Ramos (cell line): ENCODE results near the gene UGT1A10.
"Not testable (repeated sequence)": the region's sequence is repeated elsewhere in the genome, so short reads cannot be mapped to it uniquely, and the experiment has no call there.

Source experiments
- in situ Hi-C: fragments of 300-500 bp; cut with MboI; formaldehyde crosslinking; loops from one replicate; pipeline ENCODE4 v1.14.3; 2022; ENCODE audit warnings: low sequenced_read_pairs; ENCODE audit not compliant: unreplicated experiment

The UGT1A10 gene

DNA sequence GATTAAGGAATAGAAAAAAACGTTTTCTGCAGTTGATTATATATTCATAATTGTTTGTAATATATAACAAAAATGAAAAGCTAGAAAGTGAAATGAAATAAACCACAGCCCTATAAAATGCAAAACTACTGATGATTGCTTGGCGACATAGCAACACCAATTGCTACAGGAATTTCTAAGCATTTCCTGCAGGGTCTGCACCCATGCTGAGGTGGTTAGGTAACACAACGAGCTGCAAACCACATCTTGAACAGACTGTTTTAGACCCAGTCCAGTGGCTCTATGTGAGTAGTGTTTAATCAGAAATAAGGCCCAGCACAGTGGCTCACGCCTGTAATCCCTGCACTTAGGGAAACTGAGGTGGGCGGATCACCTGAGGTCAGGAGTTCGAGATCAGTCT lies 18.3 kb downstream of the UGT1A10 start:
- in situ Hi-C loops: no loop called here

DNA sequence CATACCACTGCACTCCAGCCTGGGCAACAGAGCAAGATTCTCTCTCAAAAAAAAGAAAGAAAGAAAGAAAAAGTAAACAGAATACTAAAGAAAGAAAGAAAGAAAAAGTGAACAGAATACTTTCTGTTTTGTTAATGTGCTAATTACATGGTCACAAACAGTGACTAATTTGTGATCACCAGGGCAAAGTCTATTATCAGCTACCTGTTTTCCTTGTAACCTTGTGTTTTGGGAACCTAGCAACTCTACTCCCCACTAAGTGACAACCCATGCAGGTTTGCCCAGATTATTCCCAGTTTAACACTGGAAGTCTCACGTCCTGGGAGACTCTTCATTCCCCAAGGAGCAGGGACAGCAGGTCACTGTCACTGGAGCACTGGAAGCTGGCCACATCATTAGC lies 18.8 kb downstream of the UGT1A10 start:
- in situ Hi-C loops: no loop called here

DNA sequence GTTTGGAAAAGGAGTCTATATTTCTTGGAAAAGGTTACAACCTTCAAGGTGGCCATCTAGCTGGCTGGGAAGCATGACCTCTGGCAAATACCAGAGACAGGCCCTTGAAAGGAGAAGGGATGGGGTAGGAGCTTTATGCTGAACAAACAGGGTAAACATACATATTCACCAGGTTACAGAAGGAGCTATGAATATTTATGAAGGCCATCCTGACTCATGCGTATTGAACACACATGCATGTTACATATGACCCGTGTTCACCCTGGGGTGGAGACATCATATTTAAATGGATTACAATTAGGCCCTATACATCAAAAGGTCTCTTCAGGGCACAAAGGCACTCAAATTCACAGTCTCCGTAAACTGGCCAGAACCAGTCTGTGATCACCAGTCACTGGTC lies 19.7 kb downstream of the UGT1A10 start:
- in situ Hi-C loops: not testable (repeated sequence)

DNA sequence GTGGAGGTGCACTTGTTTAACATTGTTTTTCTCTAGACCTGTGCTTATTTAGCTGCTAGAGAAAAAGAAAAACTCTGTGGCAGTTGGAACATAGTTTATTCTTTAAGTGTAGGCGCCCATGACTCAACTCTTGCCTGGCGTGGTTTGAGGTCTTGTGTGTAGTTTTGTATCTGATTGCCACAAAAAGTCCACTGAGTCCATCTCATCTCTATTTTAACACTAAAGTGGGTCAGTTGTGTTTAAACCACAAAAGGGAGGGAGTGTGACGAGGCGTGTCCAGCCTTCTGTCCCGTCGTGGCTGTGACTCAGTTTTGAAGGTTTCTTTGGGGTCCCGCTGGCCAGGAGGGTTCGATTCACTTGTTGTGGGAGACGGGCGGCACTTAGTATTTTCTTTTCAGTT lies 20.2 kb downstream of the UGT1A10 start:
- in situ Hi-C loops: no loop called here

DNA sequence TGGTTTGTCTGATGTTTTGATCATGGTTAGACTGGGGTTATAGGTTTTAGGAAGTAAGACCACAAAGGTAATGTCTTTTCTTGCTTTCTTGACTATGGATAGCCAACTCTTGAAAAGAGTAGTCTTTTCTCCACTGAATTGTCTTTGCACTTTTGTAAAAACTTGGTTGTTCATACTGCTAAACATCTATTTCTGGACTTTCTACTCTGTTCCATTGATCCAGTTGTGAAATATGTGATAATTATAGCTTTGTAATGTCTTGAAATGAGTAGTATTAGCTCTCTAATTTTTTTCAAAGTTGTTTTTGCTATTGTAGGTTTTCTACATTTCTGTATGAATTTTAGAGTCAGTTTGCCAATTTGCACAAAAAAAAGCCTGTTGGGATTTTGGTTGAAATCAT lies 22.4 kb downstream of the UGT1A10 start:
- in situ Hi-C loops: no loop called here

DNA sequence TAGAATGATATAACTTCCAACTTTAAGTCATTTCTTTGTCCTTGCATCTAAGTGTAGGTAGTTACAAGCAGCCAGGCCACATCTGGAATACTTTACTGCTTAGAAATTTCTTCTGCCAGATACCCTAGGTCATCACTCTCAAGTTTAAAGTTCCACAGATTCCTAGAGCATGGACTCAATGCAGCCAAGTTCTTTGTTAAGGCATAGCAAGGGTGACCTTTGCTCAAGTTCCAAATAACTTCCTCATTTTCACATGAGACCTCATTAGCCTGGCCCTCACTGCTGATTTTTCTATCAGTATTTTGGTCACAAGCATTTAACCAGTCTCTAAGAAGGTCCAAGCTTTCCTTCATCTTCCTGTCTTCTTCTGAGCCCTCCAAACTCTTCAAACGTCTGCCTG lies 27.7 kb downstream of the UGT1A10 start:
- in situ Hi-C loops: no loop called here

DNA sequence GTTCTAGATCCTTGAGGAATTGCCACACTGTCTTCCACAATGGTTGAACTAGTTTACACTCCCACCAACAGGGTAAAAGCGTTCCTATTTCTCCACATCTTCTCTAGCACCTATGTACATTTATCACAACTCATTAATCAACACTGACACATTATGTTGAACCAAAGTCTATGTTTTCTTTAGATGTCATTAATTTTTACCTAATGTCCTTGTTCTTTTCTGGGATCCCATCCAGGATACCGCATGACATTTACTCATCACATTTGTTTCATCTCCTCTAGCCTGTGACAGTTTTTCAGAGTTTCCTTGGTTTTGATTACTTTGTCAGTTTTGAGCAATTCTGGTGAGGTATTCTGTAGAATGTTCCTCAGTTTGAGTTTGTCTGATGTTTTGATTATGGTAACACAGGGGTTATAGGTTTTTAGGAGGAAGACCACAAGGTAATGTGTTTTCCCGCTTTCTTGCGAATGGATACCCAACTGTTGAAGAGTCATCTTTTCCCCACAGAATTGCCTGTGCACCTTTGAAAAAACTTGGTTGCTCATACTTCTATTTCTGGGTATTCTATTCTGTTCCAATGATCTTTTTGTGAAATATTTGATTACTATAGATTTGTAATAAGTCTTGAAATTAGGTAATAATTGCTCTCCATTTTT lies 32.5 kb downstream of the UGT1A10 start:
- in situ Hi-C loops: no loop called here

DNA sequence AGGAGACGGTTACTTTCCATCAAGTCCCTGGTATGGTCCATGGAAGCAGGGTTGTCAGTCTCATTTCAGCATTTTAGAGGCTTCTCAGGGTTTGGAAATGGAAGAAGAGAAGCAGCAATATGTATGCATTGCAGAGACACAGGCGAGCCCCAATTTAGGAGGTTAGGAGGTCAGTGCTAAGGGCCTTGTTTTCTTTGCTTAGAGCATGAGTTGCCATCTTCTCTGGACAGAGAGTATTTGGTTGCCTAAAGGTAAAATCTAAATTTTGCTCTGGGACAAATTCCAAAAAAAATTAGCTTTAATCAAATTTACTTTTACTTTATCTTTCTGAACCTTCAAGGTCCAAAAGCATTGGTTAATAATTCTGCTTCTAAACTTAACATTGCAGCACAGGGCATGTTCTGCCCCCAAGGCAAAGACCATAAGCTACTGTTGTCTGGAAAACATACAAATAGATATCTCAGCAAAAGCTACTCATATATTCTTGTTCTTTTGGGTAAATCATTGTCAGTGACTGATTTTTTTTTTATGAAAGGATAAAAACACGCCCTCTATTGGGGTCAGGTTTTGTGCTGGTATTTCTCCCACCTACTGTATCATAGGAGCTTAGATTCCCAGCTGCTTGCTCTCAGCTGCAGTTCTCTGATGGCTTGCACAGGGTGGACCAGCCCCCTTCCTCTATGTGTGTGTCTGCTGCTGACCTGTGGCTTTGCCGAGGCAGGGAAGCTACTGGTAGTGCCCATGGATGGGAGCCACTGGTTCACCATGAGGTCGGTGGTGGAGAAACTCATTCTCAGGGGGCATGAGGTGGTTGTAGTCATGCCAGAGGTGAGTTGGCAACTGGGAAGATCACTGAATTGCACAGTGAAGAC lies 35.3 kb downstream of the UGT1A10 start, which contains the start of gene UGT1A9:
Gene UGT1A9 (plus strand): TSS at position 609 of the 872 bp plus-strand sequence. CDS start 37 bp downstream, at position 646.
- in situ Hi-C loops: no loop called here

DNA sequence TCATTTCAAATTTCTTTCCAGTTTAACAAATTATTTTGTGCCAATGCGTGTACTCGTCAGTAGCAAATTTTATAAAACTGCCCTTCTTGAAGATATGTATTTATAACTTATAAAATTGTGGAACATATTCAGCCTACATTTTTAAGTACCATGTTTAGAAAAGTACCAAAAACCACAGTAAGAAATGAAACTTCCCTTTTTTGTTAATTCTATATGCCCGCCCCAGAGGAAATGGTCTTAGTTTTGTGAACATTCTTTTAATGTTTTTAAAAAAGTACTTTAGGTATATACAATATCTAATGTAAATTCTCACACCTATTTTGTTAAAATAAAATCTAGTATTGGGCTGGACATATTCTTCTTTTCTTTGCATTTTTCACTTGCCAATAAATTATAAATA lies 36.6 kb downstream of the UGT1A10 start:
- in situ Hi-C loops: no loop called here

DNA sequence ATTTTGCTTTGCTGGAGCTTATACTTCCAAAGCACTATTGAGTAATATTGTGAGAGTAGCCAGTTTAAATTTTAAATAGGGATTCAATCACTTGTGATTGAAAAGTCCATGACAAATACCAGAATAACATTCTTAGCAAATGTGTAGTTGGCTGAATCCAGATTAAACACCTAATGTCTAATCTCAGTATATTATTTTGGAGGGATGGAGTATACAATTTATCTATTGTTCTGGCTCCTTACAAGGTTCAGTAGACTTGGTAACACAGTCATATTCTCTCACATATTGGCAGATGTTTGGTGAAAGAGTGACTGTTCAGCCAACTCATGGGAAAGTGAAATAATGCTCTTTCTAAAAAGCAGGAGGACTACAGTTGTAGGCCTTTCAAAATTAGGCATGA lies 37.6 kb downstream of the UGT1A10 start:
- in situ Hi-C loops: no loop called here

DNA sequence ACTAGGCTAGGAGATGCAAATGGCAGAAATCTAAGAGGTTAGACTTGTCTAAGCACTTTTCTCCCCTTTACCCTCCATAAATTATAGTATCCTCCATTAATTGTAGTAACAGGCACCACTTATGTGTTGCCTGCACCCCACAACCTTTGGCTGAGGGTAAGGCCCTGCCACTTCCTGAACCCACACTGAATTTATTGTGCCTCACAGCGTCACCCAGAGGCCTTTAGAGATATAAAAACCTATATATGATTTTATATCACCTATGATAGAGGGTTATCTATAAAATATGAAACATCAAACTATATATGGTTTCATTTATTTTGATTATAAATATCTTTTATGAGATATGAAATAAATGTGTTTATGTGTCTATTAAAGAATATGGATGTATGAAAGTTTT lies 38.1 kb downstream of the UGT1A10 start:
- in situ Hi-C loops: no loop called here

DNA sequence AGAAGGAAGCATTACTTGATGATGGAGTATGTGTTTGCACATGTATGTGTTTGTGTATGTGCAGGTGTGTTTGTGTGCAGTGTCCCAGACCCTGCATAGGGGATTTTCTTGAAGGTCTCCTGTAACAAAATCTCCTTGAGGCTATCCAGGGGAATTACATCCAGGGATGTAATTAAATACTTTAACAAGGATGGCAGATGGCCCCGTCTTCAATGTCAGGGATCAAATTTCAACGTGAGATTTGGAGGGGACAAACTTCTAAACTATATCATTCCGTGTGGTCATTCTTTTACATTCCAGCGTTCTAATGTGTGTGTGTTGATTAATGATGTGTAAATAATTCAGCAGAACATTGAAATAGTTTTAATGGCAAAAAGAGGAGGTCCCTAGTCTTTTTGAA lies 38.7 kb downstream of the UGT1A10 start:
- in situ Hi-C loops: no loop called here

DNA sequence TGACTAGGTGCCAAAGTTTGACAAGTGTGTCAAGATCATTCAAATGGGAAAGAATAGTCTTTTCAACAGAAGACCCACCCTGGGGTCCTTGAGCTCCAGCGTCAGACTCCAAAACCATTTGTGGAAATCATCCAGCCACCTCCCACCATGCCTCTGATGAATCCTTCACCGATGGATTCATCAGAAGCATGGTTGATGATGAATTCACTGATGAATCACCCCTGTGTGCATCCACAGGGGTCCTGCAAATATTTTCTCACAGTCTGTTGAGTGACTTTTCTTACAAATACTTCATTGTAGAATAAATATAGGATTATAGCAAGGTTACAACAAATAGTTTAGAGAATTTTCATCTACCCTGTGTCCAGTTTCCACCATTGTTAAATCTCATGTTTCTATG lies 39.8 kb downstream of the UGT1A10 start:
- in situ Hi-C loops: no loop called here

DNA sequence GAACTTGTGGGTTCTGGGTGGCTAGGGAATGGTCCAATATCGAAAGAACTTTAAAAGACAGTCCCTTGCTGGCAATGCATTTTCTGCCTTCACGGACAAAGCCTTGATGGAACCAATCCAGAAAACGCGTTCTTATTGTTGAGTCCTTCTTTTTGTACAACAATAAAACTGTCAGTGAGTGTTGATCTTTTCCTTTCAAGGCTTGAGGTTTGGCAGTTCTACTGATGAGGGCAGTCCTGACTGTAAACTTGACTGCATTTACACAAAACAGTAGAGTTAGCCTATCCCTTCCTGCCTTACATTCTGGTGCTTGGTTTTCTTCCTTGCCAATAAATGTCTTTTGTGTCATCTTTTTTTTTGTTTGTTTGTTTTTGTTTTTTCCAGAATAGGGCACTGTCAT lies 42.9 kb downstream of the UGT1A10 start:
- in situ Hi-C loops: no loop called here

DNA sequence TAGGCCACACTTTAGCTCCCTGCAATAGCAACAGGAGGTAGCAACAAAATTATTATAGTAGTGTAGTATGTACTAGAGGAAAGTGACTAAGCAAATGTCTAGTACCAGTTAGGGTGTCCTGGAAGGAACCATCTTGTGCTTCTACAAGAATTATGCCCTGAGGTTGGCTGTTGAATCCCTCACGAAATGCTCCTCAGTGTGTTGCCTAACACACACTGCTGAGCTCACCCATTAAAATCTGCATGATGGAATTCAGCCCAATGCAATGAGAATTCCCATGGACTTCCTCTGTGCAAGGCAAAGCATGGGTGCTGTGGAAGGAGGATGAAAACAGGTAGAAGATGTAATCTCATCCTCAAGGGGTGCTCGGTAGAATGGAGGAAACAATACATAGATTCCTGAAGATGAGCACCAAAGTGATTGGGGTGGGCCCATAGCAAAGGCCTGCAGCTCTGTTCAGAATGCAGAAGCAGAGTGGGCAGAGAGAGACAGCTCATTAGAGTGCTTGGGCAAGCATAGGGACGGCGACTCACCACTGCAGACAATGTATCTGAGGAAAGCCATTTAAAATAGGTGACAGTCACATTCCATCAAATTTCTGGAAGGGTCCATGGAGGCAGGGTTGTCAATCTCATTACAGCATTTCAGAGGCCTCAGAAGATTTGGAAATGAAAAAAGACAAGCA lies 44.3 kb downstream of the UGT1A10 start:
- in situ Hi-C loops: no loop called here

DNA sequence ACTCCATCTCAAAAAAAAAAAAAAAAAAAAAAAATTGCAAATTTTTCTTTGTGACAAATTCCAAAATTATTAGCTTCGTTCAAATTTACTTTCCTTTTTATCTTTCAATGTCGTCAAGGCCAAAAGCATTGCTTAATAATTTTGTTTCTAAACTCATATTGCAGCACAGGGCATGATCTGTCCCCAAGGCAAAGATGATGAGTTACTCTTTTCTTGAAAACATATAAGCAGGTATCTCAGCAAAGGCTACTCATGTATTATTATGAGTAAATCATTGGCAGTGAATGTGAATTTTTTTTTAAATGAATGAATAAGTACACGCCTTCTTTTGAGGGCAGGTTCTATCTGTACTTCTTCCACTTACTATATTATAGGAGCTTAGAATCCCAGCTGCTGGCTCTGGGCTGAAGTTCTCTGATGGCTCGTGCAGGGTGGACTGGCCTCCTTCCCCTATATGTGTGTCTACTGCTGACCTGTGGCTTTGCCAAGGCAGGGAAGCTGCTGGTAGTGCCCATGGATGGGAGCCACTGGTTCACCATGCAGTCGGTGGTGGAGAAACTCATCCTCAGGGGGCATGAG lies 45.4 kb downstream of the UGT1A10 start, which contains the start of gene UGT1A7:
Gene UGT1A7 (plus strand): TSS at position 381 of the 579 bp plus-strand sequence. CDS start 37 bp downstream, at position 418.
- in situ Hi-C loops: no loop called here

DNA sequence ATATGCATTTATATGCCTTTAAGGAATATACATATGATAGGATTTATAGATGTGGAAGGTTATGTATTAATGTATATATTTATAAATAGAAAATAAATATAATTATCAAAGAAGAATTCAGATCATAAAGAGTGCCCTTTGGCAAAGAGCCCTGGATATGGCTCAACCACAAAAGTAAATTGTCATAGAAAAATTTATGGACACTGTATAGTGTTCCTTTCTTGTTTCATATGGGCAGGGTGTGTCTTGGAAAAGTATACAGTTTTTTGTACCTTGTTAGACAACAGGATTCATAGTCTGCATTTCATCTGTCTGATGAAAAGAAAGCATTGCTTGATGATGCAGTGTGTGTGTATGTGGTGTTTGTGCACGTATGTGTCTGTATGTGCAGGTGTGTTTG lies 48.4 kb downstream of the UGT1A10 start:
- in situ Hi-C loops: no loop called here

DNA sequence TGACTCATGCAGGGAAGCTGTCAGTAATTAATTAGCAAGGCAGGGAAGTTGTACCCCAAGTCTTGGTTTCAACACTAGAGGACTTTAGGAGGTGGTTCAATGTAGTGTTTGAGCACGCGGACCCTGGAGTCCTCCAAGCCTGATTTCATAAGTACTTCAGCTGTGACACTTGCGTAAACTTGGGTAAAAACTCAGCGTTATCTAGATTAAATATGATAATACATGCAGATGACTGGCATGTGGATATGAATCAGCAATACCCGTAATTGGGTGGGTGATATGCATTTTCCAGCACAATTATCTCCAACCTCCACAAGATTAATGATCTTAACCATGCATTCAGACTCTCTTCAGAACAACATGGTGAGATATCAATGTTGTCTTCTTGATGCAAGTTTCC lies 50.7 kb downstream of the UGT1A10 start:
- in situ Hi-C loops: no loop called here

DNA sequence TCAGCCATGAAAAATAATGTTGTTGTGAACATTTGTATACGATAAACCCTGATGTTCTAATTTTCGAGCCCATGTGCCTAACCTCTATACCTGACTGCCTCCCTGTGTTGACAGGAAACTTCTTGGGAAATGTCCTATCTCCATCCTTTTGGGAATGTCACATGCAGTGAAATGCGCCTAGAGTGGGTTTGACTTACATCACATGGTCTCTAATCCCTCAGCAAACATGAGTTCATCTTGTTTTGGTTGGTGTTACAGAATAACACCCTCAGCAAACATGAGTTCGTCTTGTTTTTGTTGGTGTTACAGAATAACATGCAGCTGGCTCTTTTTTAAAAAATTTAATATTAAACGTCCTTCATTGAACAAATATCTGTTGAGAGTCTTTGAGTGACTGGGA lies 52.1 kb downstream of the UGT1A10 start:
- in situ Hi-C loops: no loop called here

DNA sequence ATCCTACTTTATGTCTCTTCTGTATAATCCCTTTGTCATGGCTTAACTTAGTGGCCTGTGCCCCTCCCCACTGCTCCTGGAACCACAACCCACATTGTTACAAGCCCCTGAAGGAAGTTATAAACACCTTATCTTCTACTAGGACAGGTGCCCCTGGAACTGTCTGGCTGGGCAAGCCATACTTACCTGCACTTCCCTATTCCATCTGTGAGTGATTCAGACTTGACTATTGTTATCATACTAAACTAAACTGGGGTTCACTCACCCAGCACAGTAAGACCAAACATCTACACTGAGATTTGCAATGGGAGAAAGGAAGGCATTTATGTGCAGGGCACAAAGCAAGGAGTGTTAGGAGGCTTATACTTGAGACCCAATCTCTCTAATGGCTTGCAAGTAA lies 52.8 kb downstream of the UGT1A10 start:
- in situ Hi-C loops: no loop called here

DNA sequence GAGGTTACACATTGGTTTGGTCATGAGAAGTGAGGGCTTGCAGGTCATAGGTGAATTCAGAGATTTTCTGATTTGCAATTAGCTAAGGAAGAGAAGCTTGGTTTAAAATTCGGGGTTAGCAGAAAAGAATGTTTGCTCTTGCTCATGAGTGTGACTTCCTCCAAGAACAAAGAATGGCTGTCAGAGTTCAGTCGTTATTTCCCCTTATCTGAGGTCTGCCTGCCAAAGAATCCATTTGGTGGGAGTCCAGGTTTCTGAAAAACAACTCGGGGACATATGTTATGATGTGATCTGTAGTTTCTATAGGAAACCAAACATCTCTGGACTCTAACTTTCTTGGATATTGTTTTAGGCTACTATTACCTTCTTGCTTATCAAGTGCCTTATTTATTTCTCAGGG lies 53.3 kb downstream of the UGT1A10 start:
- in situ Hi-C loops: no loop called here
